HepG2 (cell line): ENCODE data around the gene ARL4D. TPM values are rescaled to one million over a fixed set of nuclear protein-coding genes. Genes with fewer than 3 reads are reported as not detected.

ENCODE experiments used
- ARID5B ChIP-seq: IDR thresholded peaks from 2 replicates; pipeline ENCODE4 v1.4.0; 2020; ENCODE audit warnings: mild to moderate bottlenecking, missing genetic modification reagents
- ATF3 ChIP-seq: sonication (generic); formaldehyde crosslinking; IDR thresholded peaks from 2 replicates; pipeline ENCODE4 v1.4.0; 2020; ENCODE audit warnings: missing genetic modification reagents
- ATF7 ChIP-seq, 2 experiments: fragments of 450-650 bp in 1 of 2; sonication (generic) in 1 of 2; formaldehyde crosslinking in 1 of 2; IDR thresholded peaks; 2 replicates each; pipeline versions ENCODE4 v1.4.0 to v1.6.1; 2016 to 2020; ENCODE audit warnings: antibody characterized with exemption in 1 of 2, mild to moderate bottlenecking in 1 of 2, missing genetic modification reagents in 1 of 2
- CCAR2 ChIP-seq: fragments of 200-400 bp; formaldehyde crosslinking; optimal IDR thresholded peaks from 2 replicates; pipeline ENCODE3; 2018; ENCODE audit warnings: low read depth, mild to moderate bottlenecking, low read length, moderate library complexity
- FOXA3 ChIP-seq: IDR thresholded peaks from 2 replicates; pipeline ENCODE4 v1.6.1; 2016; ENCODE audit warnings: missing genetic modification reagents, missing compliant biosample characterization
- HBP1 ChIP-seq: IDR thresholded peaks from 2 replicates; pipeline ENCODE4 v1.6.1; 2016; ENCODE audit warnings: low read depth, control low read depth
- MEIS1 ChIP-seq: sonication (generic); formaldehyde crosslinking; IDR thresholded peaks from 2 replicates; pipeline ENCODE4 v1.9.0; 2021; ENCODE audit warnings: mild to moderate bottlenecking, missing genetic modification reagents, moderate library complexity, borderline replicate concordance
- PPARG ChIP-seq: conservative IDR thresholded peaks from 2 replicates; pipeline ENCODE4 v1.6.1; 2016; ENCODE audit warnings: missing biosample characterization, missing genetic modification reagents
- REPIN1 ChIP-seq: sonication (generic); formaldehyde crosslinking; IDR thresholded peaks from 2 replicates; pipeline ENCODE4 v1.8.0; 2022; ENCODE audit warnings: missing genetic modification reagents, low read depth, mild to moderate bottlenecking, borderline replicate concordance
- TBP ChIP-seq: sonication (generic); formaldehyde crosslinking; IDR thresholded peaks from 2 replicates; pipeline ENCODE4 v1.5.0; 2020; ENCODE audit warnings: missing genetic modification reagents
- TOE1 ChIP-seq: sonication (generic); formaldehyde crosslinking; IDR thresholded peaks from 2 replicates; pipeline ENCODE4 v1.4.0; 2020; ENCODE audit warnings: mild to moderate bottlenecking, missing genetic modification reagents
- ZBTB33 ChIP-seq: sonication (generic); formaldehyde crosslinking; IDR thresholded peaks from 2 replicates; pipeline ENCODE4 v1.4.0; 2020; ENCODE audit warnings: missing genetic modification reagents
- ZNF143 ChIP-seq: sonication (generic); formaldehyde crosslinking; IDR thresholded peaks from 2 replicates; pipeline ENCODE4 v1.4.0; 2020; ENCODE audit warnings: missing genetic modification reagents
- ZNF282 ChIP-seq: fragments of 450-650 bp; IDR thresholded peaks from 2 replicates; pipeline ENCODE4 v1.6.1; 2018; ENCODE audit not compliant: partially characterized antibody
- ZNF354B ChIP-seq: sonication (generic); formaldehyde crosslinking; IDR thresholded peaks from 2 replicates; pipeline ENCODE4 v1.8.0; 2022; ENCODE audit warnings: mild to moderate bottlenecking, missing genetic modification reagents
- ZNF430 ChIP-seq: sonication (generic); formaldehyde crosslinking; IDR thresholded peaks from 2 replicates; pipeline ENCODE4 v1.9.0; 2021; ENCODE audit warnings: mild to moderate bottlenecking, missing genetic modification reagents
- ZNF574 ChIP-seq: sonication (generic); formaldehyde crosslinking; IDR thresholded peaks from 2 replicates; pipeline ENCODE4 v1.4.0; 2020; ENCODE audit warnings: missing genetic modification reagents
- ZNF891 ChIP-seq: sonication (generic); formaldehyde crosslinking; IDR thresholded peaks from 2 replicates; pipeline ENCODE4 v1.5.0; 2020; ENCODE audit warnings: mild to moderate bottlenecking, missing genetic modification reagents
- polyA plus RNA-seq, 8 experiments: library from polyadenylated mRNA; depleted of rRNA in 3 of 8; stranded (reverse) in 7 of 8; unstranded in 1 of 8; fragments of >200 nt; fragmentation: Illumina TruSeq in 4 of 8; extraction: Trizol in 4 of 8; gene quantifications; 2 replicates each; pipeline versions ENCODE4 v1.2.1 to v1.2.3, GENCODE V29; 2011 to 2016; ENCODE audit warnings: low read depth in 4 of 8, missing spikeins in 1 of 8, mixed read lengths in 1 of 8; ENCODE audit not compliant: insufficient read depth in 1 of 8
- total RNA-seq, 5 experiments: library from RNA; depleted of rRNA; stranded (reverse); fragments of >200 nt; fragmentation: Illumina TruSeq; extraction: Trizol; gene quantifications; 2 replicates each; pipeline ENCODE4 v1.2.3, GENCODE V29; 2016; ENCODE audit warnings: low read depth in 1 of 5

The ARL4D gene
- total and polyA plus RNA-seq, 2 of the 13 experiments (the other 11 are each of a cell fraction or from before 2014, with no cell fraction given), result 9.0 to 25.9 TPM

GRCh38 chr17:43398724-43399595, at the start of gene ARL4D (continued):
- TF ChIP-seq ZNF354B (CRISPR knock-in tag) (no peak), ZNF574 (CRISPR knock-in tag) (peak; percentile 88), TBP (CRISPR knock-in tag) (peak; percentile 20; the same call in 1 of the 2 replicates), HBP1 (CRISPR knock-in tag) (no peak), ZBTB33 (CRISPR knock-in tag) (0 out of 2 replicates have a peak, but pooled peaks have one; percentile 14), ATF3 (no peak), ZNF891 (0 out of 2 replicates have a peak, but pooled peaks have one; percentile 56), ZNF282 (no peak), ARID5B (CRISPR knock-in tag) (peak; percentile 72), CCAR2 (no peak), ZNF143 (CRISPR knock-in tag) (no peak), ZNF430 (CRISPR knock-in tag) (0 out of 2 replicates have a peak, but pooled peaks have one; percentile 67), MEIS1 (peak; percentile 82; the same call in 1 of the 2 replicates), FOXA3 (peak; percentile 49), PPARG (CRISPR knock-in tag) (no peak; the same call in none of the 2 replicates), REPIN1 (CRISPR knock-in tag) (peak; percentile 87), TOE1 (CRISPR knock-in tag) (no peak), ATF7 (IDR thresholded peaks at IDR 0.05) (peak; percentile 74), ATF7 (CRISPR knock-in tag; IDR thresholded peaks at IDR 0.05) (peak; percentile 69; the same call in 1 of the 2 replicates)
